Stimulated activated CD4-positive, alpha-beta T cell treated with anti-CD3 and anti-CD28 coated beads, Interleukin-1b, Interleukin-23, amount 100 ng/mL, for 24 hours (primary cell): ENCODE data around the gene NUCKS1.

Source experiments
- DNase-seq, 4 experiments: peaks; one replicate each; pipeline ENCODE4 v3.0.0-alpha.2; 2020; ENCODE audit warnings: low read depth in 4 of 4, low spot score in 1 of 4

The NUCKS1 gene

GRCh38 chr1:205701891-205702290, 48.1 kb downstream of the NUCKS1 start:
- DNase-seq, result no peak

- DNase-seq, result no peak
Measured at GRCh38 chr1:205701420-205701819, 48.6 kb downstream of the NUCKS1 start.

- DNase-seq, result no peak
Measured at GRCh38 chr1:205700865-205701401, 49.0 kb downstream of the NUCKS1 start.

GRCh38 chr1:205699416-205699815, 50.6 kb downstream of the NUCKS1 start:
- DNase-seq, result no peak

- DNase-seq, result no peak
Measured at GRCh38 chr1:205698921-205699320, 51.1 kb downstream of the NUCKS1 start.

- no peak for DNase-seq
Measured at GRCh38 chr1:205693421-205693991, 56.5 kb downstream of the NUCKS1 start.

- no peak for DNase-seq
Measured at GRCh38 chr1:205692423-205692822, 57.6 kb downstream of the NUCKS1 start.

GRCh38 chr1:205690122-205690756, 59.7 kb downstream of the NUCKS1 start:
- DNase-seq, result no peak

- no peak for DNase-seq
Measured at GRCh38 chr1:205689479-205689878, 60.5 kb downstream of the NUCKS1 start.

- DNase-seq, result no peak
Measured at GRCh38 chr1:205688171-205689080, 61.6 kb downstream of the NUCKS1 start.

GRCh38 chr1:205687242-205687641, 62.7 kb downstream of the NUCKS1 start:
- DNase-seq, result no peak

- DNase-seq, result no peak
Measured at GRCh38 chr1:205681364-205681763, 68.6 kb downstream of the NUCKS1 start.

- peak in 3 of 4 experiments; percentile 18 to 26 (median 25) for DNase-seq
Measured at GRCh38 chr1:205680073-205680851, 69.7 kb downstream of the NUCKS1 start, which contains the start of gene SLC45A3. Gene SLC45A3 (minus strand): TSS chr1:205680509. CDS start chr1:205664656, 15,853 bp downstream.

- DNase-seq, result no peak
Measured at GRCh38 chr1:205678286-205679111, 71.5 kb downstream of the NUCKS1 start.

GRCh38 chr1:205677167-205677566, 72.8 kb downstream of the NUCKS1 start:
- DNase-seq, result no peak

- DNase-seq, result no peak
Measured at GRCh38 chr1:205676597-205676996, 73.4 kb downstream of the NUCKS1 start.

- DNase-seq, result no peak
Measured at GRCh38 chr1:205676002-205676401, 74.0 kb downstream of the NUCKS1 start.

- DNase-seq, result no peak
Measured at GRCh38 chr1:205675247-205675646, 74.7 kb downstream of the NUCKS1 start.

GRCh38 chr1:205672970-205673369, 77.0 kb downstream of the NUCKS1 start:
- DNase-seq, result no peak

- no peak for DNase-seq
Measured at GRCh38 chr1:205672395-205672889, 77.5 kb downstream of the NUCKS1 start.
